ENCODE measurements around the gene PDE4C. TPM values are rescaled to one million over a fixed set of nuclear protein-coding genes. Genes with fewer than 3 reads are reported as not detected.

PDE4C gene
- total RNA-seq, 4 donors from 2014 or later = 1.7 to 3.3 TPM; not detected in 2

GRCh38 chr19:18197941-18198340 lies 28.3 kb downstream of the PDE4C start:
- no peak overlapping the region for H3K27ac ChIP-seq

DNA sequence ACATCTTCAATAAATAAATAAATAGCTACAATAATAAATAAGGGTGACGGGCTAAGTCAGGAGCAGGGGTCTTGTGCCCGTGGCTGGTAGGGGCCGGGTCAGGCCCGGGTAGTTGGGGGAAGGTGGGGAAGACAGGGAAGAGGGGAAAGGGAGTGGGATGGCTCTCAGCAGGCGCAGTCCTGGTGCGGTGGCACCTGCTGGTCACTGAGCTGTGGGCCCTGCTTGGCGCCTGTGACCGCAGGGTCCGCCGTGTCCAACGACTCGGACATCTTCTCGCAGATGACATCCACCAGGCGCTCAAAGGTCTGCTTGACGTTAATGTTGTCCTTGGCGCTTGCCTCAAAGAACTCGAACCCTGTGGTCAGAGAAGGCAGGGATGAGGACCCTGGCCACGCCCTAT lies 28.9 kb downstream of the PDE4C start:
- Histone ChIP-seq H3K4me3 (no peak overlapping the region), H3K9me3 (no peaks in the 10 kb centered on the region), H3K36me3 (no peaks in the 10 kb centered on the region), H3K4me1 (peaks cover 0 to 12% of the 10 kb centered on the region in 2 donors), H3K27ac (no peak overlapping the region), H3K27me3 (no peaks in the 10 kb centered on the region)
- TF ChIP-seq POLR2A (IDR thresholded peaks at IDR 0.05) = no peak
- TF ChIP-seq, protein P1, sequence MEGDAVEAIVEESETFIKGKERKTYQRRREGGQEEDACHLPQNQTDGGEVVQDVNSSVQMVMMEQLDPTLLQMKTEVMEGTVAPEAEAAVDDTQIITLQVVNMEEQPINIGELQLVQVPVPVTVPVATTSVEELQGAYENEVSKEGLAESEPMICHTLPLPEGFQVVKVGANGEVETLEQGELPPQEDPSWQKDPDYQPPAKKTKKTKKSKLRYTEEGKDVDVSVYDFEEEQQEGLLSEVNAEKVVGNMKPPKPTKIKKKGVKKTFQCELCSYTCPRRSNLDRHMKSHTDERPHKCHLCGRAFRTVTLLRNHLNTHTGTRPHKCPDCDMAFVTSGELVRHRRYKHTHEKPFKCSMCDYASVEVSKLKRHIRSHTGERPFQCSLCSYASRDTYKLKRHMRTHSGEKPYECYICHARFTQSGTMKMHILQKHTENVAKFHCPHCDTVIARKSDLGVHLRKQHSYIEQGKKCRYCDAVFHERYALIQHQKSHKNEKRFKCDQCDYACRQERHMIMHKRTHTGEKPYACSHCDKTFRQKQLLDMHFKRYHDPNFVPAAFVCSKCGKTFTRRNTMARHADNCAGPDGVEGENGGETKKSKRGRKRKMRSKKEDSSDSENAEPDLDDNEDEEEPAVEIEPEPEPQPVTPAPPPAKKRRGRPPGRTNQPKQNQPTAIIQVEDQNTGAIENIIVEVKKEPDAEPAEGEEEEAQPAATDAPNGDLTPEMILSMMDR (IDR thresholded peaks at IDR 0.05) = no peak
- no peak for DNase-seq
- intact Hi-C loops (cut with DNase I; ENCODE audit: low total_unique reads) = no loop called here

More at GRCh38 chr19:18197941-18198340, 28.3 kb downstream of the PDE4C start:
- intact Hi-C loops (cut with DNase I; ENCODE audit: low total_unique reads) = no loop called here
- Histone ChIP-seq H3K36me3 (no peaks in the 10 kb centered on the region), H3K27me3 (no peaks in the 10 kb centered on the region), H3K4me3 (no peak overlapping the region), H3K4me1 (peaks cover 0 to 17% of the 10 kb centered on the region in 2 donors), H3K9me3 (no peaks in the 10 kb centered on the region)
- TF ChIP-seq, protein P1 (IDR thresholded peaks at IDR 0.05) = no peak
- TF ChIP-seq POLR2A (IDR thresholded peaks at IDR 0.05) = no peak
- DNase-seq = no peak

GRCh38 chr19:18196511-18196845 lies 29.8 kb downstream of the PDE4C start:
- H3K27ac ChIP-seq = no peak overlapping the region
- intact Hi-C loops (cut with DNase I; ENCODE audit: low total_unique reads) = no loop called here
- TF ChIP-seq, protein P1 (IDR thresholded peaks at IDR 0.05) = no peak
- no peak for TF ChIP-seq POLR2A (IDR thresholded peaks at IDR 0.05)
- H3K27me3 ChIP-seq = no peaks in the 10 kb centered on the region
- H3K4me1 ChIP-seq = peaks cover 0 to 12% of the 10 kb centered on the region in 2 donors
- no peaks in the 10 kb centered on the region for H3K9me3 ChIP-seq
- no peak overlapping the region for H3K4me3 ChIP-seq
- H3K36me3 ChIP-seq = no peaks in the 10 kb centered on the region
- DNase-seq = no peak

GRCh38 chr19:18194554-18195238 lies 31.5 kb downstream of the PDE4C start:
- Histone ChIP-seq H3K4me3 (peak overlapping the region in 1 of 2 donors; percentile 6), H3K36me3 (no peaks in the 10 kb centered on the region), H3K27me3 (no peaks in the 10 kb centered on the region), H3K9me3 (no peaks in the 10 kb centered on the region), H3K27ac (peak overlapping the region in 1 of 2 donors; percentile 63), H3K4me1 (peaks cover 0 to 12% of the 10 kb centered on the region in 2 donors)
- TF ChIP-seq, protein P1 (IDR thresholded peaks at IDR 0.05) = no peak
- no peak for TF ChIP-seq POLR2A (IDR thresholded peaks at IDR 0.05)
- peak; percentile 64 to 74 for DNase-seq
- intact Hi-C loops (cut with DNase I; ENCODE audit: low total_unique reads) = no loop called here

DNA sequence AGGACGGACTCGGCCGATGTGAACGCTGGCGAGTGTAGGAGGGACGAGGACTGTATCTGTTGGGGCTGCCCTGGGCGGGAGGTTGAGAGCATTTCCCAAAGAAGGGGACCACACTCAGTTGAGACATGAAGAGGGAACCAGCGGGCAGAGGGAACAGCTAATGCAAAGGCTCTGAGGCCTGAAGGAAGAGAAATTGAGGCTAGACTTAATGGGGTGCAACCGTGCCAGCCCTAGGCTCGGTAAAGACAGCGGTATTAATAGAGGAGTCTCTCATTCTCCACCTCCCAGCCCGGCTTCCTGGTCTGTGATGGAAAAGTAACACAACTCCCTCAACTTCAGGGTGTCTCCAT lies 32.1 kb downstream of the PDE4C start:
- H3K4me1 ChIP-seq = peaks cover 0 to 12% of the 10 kb centered on the region in 2 donors
- no peaks in the 10 kb centered on the region for H3K27me3 ChIP-seq
- H3K27ac ChIP-seq = peak overlapping the region in 1 of 2 donors; percentile 63
- peak overlapping the region; percentile 80 to 97 for H3K4me3 ChIP-seq
- H3K36me3 ChIP-seq = no peaks in the 10 kb centered on the region
- H3K9me3 ChIP-seq = no peaks in the 10 kb centered on the region
- intact Hi-C loops (cut with DNase I; ENCODE audit: low total_unique reads) = no loop called here
- DNase-seq = no peak
- TF ChIP-seq, protein P1 (IDR thresholded peaks at IDR 0.05) = no peak
- no peak for TF ChIP-seq POLR2A (IDR thresholded peaks at IDR 0.05)

Measured in uterus (tissue), 4 donors.